GM18861 (cell line): Measurements from ENCODE around the gene NUP98.
"Not testable (repeated sequence)": the region's sequence is repeated elsewhere in the genome, so short reads cannot be mapped to it uniquely, and the experiment has no call there.

Experiments
- ATAC-seq: cut with Tn5 transposase; IDR thresholded peaks from one replicate; pipeline ENCODE4 v1.9.1; 2021; ENCODE audit not compliant: unreplicated experiment

NUP98 gene

DNA sequence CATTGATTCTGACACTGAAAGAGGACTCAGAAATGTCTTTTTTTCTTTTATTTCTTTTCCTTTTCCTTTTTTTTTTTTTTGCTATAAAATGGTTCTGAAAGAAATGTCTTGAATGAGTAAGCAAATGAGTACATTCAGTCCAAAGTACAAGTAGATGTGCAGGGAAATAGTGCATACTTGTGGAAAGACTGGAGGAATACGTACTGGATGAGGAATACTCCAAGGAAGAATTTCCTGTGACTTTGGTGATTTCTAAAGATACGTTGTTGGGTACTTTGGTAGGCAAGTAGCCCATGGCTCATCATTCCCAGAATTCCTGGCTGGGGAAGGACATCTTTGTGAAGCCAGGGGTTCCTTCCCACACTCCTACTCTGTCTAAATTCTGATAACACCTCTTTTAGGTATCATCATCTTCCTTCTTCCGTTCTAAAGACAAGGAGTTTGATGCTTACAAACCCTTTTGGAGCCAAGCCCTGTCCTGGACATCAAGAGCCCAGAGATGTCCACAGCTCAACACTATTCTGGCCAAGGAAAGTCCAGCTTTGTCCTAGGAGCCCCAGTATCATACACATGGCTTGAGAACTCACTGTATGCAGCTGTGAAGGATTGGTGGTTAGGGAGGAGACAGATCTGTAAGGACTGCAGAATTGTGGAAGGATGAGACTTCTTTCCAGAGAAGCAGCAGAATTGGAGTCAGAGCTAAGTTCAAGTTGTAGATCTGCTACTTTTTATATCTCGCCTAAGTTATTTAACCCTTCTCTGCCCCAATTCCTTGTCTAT is 4.8 kb upstream of the NUP98 start:
- ATAC-seq: no peak

DNA sequence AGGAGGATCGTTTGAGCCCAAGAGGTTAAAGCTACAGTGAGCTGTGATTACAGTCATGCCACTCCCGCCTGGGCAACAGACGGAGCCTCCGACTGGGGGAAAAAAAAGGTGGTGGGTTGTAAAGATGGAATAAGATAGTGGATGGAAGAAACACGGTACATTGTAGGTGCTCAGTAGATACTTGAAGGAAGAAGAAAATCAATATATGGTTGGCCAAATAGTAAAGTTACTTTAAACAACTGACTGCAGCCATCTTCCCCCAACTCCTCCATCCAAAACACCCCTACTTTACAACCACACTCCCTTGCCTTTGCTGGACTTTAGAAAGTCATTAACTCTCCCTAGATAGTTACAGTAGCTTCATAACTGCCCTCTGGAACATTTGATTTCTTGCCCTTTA is 2.5 kb upstream of the NUP98 start:
- ATAC-seq: no peak

- no peak for ATAC-seq
These were observed 1.8 kb upstream of the NUP98 start for GRCh38 chr11:3799143-3799542.

- peak; percentile 16 for ATAC-seq
These were observed 489 bp downstream of the NUP98 start for GRCh38 chr11:3796801-3797328.

- no peak for ATAC-seq
These were observed 1.0 kb downstream of the NUP98 start for GRCh38 chr11:3796346-3796745.

GRCh38 chr11:3796002-3796311 is 1.4 kb downstream of the NUP98 start:
- ATAC-seq: no peak

DNA sequence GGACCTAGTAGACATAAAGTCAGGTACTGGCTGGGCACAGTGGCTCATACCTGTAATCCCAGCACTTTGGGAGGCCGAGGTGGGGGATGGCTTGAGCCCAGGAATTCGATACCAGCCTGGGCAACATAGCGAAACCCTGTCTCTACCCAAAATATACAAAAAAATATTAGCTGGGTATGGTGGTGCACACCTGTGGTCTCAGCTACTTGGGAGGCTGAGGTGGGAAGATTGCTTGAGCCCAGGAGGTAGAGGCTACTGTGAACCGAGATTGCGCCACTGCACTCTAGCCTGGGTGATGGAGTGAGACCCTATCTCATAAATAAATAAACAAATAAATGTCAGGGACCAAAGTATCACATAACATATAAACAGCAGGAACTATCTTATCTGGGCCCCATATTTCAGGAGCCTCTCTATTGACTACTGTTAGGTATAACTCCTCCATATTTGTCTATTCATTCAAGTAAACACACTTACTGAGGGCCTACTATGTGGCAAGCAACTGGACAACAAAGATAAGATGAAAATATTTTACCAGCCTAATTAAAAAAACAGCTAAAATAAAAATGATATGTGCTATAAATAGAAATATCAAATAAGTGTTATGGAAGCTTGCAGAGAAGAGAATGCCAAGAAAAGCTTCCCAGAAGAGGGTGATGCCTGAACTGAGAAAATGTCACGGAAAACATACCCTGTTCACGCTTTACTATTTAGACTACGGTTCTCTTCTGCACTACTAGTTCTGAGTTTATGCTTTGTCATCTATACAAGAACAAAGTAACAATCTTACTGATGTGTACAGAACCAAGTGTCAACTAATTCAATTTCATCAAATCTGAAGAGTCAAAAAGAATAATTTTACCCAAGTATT is 2.0 kb downstream of the NUP98 start:
- no peak for ATAC-seq

DNA sequence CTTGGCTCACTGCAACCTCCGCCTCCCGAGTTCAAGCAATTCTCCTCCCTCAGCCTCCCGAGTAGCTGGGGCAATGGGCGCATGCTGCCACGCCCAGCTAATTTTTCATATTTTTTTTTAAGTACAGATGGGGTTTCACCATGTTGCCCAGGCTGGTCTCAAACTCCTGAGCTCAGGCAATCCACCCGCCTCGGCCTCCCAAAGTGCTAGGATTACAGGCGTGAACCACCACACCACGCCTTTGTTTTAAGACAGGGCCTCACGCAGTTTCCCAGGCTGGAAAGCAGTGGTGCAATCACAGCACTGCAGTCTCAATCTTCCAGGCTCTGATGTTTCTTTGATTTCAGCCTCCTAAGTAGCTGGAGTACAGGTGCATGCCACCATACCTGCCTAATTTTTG is 3.0 kb downstream of the NUP98 start:
- ATAC-seq: not testable (repeated sequence)

- no peak for ATAC-seq
These were observed 10.4 kb downstream of the NUP98 start for GRCh38 chr11:3786781-3787428.

DNA sequence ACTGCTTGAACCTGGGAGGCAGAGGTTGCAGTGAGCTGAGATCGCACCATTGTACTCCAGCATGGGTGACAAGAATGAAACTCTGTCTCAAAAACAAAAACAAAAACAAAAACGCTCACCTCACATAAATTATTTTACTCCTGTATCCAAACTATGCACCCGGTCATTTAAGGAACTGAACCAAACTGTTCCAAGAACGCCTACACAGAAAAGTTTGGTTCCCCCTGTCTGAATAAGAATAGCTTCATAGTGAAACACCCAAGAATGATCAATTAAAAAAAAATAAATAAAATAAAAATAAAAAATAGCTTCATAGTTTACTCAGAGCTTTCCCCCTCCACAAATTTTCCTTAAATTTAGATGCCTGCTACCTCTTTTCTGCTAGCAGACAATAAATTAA is 13.7 kb downstream of the NUP98 start:
- ATAC-seq: no peak

- no peak for ATAC-seq
These were observed 14.4 kb downstream of the NUP98 start for GRCh38 chr11:3782963-3783362.

GRCh38 chr11:3781423-3781822 is 15.9 kb downstream of the NUP98 start:
- no peak for ATAC-seq

DNA sequence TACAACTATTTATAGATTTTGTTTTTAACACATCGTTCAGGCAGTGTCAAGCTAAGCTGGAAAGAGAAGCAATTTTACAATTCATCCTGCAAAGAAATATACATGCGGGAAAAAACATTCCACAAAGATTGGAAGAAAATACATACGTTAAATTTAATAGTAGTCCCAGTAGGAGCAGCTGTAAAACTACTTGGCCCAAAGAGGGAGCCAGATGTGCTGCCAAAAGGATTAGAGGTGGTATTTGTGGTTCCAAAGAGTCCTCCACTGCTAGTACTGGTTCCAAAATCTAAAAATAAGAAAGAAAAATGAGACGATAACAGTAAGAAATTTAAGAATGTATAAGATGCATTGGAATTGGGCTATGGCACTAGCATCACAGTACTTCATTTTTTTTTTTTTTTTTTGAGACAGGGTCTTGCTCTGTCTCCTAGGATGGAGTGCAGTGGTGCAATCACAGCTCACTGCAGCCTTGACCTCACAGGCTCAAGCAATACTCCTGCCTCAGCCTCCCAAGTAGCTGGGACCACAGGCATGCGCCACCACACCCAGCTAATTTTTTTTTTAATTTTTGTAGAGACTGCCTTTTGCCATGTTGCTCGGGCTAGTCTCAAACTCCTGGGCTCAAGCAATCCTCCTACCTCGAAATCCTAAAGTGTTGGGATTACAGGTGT is 21.5 kb downstream of the NUP98 start:
- no peak for ATAC-seq

- ATAC-seq: no peak
These were observed 24.2 kb downstream of the NUP98 start for GRCh38 chr11:3773180-3773579.

GRCh38 chr11:3767536-3767935 is 29.8 kb downstream of the NUP98 start:
- no peak for ATAC-seq

GRCh38 chr11:3766836-3767235 is 30.5 kb downstream of the NUP98 start:
- ATAC-seq: not testable (repeated sequence)

DNA sequence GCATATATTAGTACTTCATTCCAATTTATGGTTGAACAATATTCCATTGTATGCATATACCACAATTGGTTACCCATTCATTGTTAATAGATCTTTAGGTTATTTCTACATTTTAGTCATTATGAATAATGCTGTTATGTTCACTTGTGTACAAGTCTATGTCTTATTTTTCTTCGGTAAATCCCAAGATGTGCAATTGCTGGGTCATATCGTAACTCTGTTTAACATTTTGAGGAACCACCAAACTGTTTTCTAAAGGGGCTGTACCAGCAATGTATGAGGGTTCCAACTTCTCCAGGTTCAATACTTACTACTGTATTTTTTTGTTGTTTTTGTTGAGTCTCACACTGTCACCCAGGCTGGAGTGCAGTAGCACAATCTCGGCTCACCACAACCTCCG is 33.1 kb downstream of the NUP98 start:
- ATAC-seq: no peak

DNA sequence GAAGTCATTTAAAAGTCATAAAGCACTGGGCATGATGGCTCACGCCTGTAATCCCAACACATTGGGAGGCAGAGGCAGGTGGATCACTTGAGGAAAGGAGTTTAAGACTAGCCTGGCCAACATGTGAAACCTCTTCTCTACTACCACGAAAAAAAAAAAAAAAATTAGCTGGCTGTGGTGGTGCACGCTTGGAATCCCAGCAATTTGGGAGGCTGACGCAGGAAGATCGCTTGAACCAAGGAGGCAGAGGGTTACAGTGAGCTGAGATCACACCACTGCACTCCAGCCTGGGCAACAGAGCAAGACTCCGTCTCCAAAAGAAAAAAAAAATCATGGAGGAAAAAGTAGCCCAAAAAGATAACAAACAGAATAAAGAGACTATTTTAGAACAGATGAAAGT is 42.2 kb downstream of the NUP98 start:
- ATAC-seq: no peak

GRCh38 chr11:3753110-3753509 is 44.2 kb downstream of the NUP98 start:
- no peak for ATAC-seq

DNA sequence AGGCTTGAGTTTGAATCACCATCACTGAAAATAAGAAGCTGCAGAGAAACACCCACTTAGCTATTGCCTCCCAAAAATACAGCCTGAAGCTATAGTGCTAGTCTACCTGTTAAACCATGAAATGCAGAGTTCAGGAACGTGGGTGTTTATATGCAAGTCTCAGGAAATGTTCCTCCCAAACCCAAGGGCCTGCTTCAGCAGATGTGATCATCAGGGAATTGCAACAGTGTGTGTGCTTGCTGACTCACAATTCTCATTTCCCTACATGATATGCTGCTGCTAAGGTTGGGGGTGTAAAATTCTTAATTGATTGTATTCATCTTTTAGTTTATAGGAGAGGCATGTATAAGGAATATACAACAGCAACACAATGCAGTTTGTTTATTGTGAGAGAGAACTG is 49.6 kb downstream of the NUP98 start:
- no peak for ATAC-seq

DNA sequence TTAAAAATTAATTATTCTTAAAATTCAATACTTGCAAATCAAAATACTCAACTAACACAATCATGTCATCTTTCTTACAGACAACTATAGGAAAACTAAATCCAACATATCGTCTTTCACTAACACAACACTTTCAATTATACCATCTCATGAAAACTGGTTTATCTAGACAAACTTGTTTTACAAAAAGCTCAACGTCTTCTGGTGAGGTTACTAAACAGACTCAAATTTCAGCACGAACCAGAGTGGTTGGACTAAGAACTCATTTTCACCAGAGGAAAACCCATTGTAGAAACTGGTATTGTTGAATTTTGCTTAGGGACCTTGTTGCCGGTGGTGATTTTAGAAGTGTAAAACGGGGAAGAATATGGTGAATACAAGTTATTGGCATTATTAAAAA is 52.2 kb downstream of the NUP98 start:
- no peak for ATAC-seq
